Left ventricle myocardium inferior (tissue), 1 donor: ENCODE results near the gene PRSS8. TPM values are rescaled to one million over a fixed set of nuclear protein-coding genes. Genes with fewer than 3 reads are reported as not detected.

Experiments used
- DNase-seq: peaks from one replicate; pipeline ENCODE4 v3.0.0-alpha.2; 2020
- H3K27ac ChIP-seq: fragments of 200-600 bp; replicated peaks from 2 replicates; pipeline ENCODE4 v1.8.0; 2021
- H3K27me3 ChIP-seq: fragments of 200-600 bp; 2 replicates; pipeline ENCODE4 v1.8.0; 2021; ENCODE audit warnings: low read depth
- H3K36me3 ChIP-seq: fragments of 200-600 bp; 2 replicates; pipeline ENCODE4 v1.8.0; 2021
- H3K4me1 ChIP-seq: fragments of 200-600 bp; 2 replicates; pipeline ENCODE4 v1.8.0; 2021
- H3K4me3 ChIP-seq: fragments of 200-600 bp; 2 replicates; pipeline ENCODE4 v1.8.0; 2021; ENCODE audit warnings: mild to moderate bottlenecking, moderate library complexity
- H3K9me3 ChIP-seq: fragments of 200-600 bp; replicated peaks from 2 replicates; pipeline ENCODE4 v1.8.0; 2021
- intact Hi-C: fragments of 100-400 bp; cut with micrococcal nuclease; formaldehyde crosslinking; loops from one replicate; pipeline ENCODE4 v1.11.0; 2022
- total RNA-seq: library from RNA; stranded (reverse); fragmentation: NEBNext Ultra II Directional; extraction: Animal tissue kit (Norgen Biotek cat#: 25700); gene quantifications from one replicate; pipeline ENCODE4 v1.2.1, GENCODE V29; 2021
- TF ChIP-seq, protein P1 (sequence below): fragments of 200-600 bp; IDR thresholded peaks from 2 replicates; pipeline ENCODE4 v1.8.0; 2021; ENCODE audit warnings: antibody characterized with exemption, mild to moderate bottlenecking, borderline replicate concordance
- donor health status: DM: no; HTN: yes; CAD: no; lungs with severe emphysema.

PRSS8 gene
- total RNA-seq, 1 donor from 2014 or later = not detected

DNA sequence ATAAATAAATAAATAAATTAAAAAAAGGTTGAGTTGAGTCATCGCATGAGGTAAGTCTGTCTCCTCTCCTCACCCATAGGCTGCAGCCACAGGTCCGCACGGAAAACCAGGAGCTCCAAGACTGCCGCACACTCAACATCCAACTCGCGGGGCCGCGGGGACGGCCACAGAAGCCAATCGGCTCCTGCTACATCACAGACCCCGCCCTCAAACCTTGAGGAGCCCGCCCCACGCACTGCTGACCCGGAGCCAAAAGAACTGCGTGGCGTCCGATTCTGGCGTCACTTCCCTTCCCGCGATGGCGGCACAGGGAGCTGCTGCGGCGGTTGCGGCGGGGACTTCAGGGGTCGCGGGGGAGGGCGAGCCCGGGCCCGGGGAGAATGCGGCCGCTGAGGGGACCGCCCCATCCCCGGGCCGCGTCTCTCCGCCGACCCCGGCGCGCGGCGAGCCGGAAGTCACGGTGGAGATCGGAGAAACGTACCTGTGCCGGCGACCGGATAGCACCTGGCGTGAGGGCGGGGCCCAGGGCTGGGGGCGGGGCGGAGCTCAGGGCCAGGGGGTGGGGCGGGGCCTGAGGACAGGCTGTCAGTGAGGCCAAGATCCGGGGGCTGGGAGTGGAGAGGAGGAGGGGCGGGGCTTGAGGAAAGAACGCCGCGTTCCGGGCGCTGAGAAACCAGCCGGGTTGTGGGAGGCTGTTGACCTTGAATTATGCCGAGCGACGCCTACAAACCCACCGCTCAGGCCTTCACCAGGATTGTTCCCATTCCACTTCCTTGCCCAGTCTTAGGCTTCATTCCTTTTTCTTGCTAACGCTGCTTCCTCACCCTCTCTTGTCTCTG is 17.9 kb downstream of the PRSS8 start, which contains the start of gene KAT8:
TSS of gene KAT8 (plus strand) at position 281 of the 839 bp plus-strand sequence. CDS start at position 299, 18 bp downstream.
- TF ChIP-seq, protein P1, sequence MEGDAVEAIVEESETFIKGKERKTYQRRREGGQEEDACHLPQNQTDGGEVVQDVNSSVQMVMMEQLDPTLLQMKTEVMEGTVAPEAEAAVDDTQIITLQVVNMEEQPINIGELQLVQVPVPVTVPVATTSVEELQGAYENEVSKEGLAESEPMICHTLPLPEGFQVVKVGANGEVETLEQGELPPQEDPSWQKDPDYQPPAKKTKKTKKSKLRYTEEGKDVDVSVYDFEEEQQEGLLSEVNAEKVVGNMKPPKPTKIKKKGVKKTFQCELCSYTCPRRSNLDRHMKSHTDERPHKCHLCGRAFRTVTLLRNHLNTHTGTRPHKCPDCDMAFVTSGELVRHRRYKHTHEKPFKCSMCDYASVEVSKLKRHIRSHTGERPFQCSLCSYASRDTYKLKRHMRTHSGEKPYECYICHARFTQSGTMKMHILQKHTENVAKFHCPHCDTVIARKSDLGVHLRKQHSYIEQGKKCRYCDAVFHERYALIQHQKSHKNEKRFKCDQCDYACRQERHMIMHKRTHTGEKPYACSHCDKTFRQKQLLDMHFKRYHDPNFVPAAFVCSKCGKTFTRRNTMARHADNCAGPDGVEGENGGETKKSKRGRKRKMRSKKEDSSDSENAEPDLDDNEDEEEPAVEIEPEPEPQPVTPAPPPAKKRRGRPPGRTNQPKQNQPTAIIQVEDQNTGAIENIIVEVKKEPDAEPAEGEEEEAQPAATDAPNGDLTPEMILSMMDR = no peak
- peak; percentile 98 for DNase-seq
- intact Hi-C loops = no loop called here

DNA sequence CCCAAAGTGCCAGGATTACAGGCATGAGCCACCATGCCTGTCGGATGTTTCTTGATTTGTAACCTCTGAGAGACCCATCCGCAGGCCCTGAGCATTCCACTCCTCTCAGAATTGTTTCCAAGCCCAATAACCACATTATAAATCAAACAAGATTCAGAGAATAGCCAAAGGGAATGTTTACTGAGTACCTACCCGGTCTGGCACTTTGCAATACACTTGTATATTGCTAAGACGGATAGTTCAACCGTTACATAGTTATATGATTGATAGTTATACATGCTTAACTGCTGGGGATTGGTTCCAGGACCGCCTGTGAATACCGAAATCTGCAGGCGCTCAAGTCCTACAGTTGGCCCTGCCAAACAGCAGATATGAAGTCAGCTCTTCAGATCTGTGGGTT is 21.1 kb downstream of the PRSS8 start:
- Histone ChIP-seq H3K27me3 (no peaks in the 10 kb centered on the region), H3K4me1 (peaks cover 69% of the 10 kb centered on the region), H3K9me3 (no peaks in the 10 kb centered on the region), H3K27ac (peak overlapping the region; percentile 99), H3K36me3 (peaks cover 37% of the 10 kb centered on the region), H3K4me3 (no peak overlapping the region)
- DNase-seq = no peak
- intact Hi-C loops = no loop called here
- TF ChIP-seq, protein P1 = no peak

More for the DNA sequence above, 17.9 kb downstream of the PRSS8 start, which contains the start of gene KAT8:
- Histone ChIP-seq H3K9me3 (no peaks in the 10 kb centered on the region), H3K27me3 (no peaks in the 10 kb centered on the region), H3K27ac (peak within 1 kb of the TSS; percentile 99), H3K36me3 (peaks cover 36% of the 10 kb centered on the region), H3K4me3 (peak within 1 kb of the TSS; percentile 77), H3K4me1 (peaks cover 67% of the 10 kb centered on the region)

DNA sequence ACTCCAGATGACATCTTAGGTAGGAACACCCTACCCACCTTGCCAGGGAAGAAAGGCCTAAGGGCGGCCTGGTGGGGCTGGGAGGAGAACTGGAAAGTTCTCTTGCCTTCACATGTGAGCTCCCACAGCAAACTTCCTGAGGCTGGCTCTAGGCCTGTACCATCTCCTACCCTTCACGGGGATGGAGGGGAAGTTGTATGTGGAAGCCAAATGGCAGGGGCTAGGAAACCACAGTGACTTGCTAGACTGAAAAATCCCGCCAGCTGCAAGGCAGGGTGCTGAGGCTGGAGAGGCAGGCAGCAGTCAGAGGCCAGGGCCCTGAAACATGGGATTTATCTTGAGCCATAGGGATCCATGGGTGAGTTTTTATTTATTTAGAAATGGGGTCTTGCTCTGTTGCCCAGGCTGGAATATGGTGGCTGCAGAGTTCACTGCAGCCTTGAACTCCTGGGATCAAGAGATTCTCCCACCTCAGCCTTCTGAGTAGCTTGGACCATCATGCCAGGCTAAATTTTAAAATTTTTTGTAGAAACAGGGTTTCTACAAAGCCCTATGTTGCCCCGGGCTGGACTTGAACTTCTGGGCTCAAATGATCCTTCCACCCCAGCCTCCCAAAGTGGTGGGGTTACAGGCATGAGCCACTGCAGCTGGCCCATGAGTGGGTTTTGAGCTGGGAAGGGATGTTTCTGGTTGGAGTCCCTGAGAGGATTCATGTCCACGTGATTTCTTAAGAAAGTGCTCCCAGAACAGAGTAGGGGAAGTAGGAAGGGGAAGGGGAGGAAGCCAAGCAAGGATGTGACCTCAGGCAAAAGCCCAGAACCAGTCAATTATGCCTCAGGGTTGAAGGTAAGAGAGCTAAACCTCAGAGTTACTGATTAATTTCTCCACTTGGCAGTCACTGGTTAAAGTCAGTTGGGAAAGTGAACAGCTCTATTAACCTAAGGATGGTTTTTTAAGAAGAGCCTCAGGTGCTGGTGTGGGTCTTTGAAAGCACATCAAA is 22.1 kb downstream of the PRSS8 start:
- Histone ChIP-seq H3K9me3 (no peaks in the 10 kb centered on the region), H3K4me1 (peaks cover 69% of the 10 kb centered on the region), H3K36me3 (peaks cover 34% of the 10 kb centered on the region), H3K27me3 (no peaks in the 10 kb centered on the region), H3K27ac (peak overlapping the region; percentile 99), H3K4me3 (peak overlapping the region; percentile 33)
- TF ChIP-seq, protein P1 = no peak
- no peak for DNase-seq
- intact Hi-C loops = no loop called here

DNA sequence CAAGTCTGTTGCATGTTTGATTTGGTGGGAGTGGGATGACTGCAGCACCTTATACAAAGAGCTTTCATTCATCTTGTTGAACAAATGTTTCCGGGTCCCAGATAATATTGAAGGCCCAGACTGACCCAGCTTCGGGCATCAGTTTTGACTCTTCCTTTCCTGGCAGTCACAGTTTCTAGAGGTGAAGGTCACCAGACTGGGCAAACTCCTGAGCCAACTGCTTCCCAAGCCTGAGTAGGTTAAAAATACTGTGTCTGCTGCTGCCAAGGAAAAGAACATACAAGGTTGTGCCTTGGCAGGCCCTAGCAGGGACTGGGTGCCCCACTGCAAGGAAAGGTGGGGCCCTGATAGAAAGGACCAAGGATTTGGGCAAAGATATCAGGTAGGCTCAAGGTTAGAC is 22.8 kb downstream of the PRSS8 start:
- DNase-seq = no peak
- H3K9me3 ChIP-seq = no peaks in the 10 kb centered on the region
- H3K27ac ChIP-seq = peak overlapping the region; percentile 99
- intact Hi-C loops = no loop called here
- no peak overlapping the region for H3K4me3 ChIP-seq
- TF ChIP-seq, protein P1 = no peak
- peaks cover 68% of the 10 kb centered on the region for H3K4me1 ChIP-seq
- no peaks in the 10 kb centered on the region for H3K27me3 ChIP-seq
- H3K36me3 ChIP-seq = peaks cover 34% of the 10 kb centered on the region

DNA sequence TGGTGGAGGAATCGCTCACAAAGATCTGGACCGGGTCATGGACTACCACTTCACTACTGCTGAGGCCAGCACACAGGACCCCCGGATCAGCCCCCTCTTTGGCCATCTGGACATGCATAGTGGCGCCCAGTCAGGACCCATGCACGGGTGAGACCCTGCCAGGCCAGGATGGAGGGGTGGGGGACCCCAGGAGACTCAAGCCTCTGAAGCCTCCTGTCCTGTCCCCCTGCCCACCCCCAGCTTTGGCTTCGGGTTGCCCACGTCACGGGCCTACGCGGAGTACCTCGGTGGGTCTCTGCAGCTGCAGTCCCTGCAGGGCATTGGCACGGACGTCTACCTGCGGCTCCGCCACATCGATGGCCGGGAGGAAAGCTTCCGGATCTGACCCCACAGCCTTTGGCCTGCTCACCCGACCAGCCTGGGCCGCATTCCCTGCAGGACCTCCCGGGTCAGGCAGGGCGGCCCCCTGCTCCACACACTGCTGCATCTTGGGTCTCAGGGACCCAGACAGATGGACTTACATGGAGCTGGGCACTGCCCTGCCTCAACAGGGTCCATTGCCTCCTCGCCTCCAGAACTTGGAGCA is 23.6 kb downstream of the PRSS8 start:
- H3K27ac ChIP-seq = peak overlapping the region; percentile 99

More for the DNA sequence above, 23.6 kb downstream of the PRSS8 start:
- peaks cover 34% of the 10 kb centered on the region for H3K36me3 ChIP-seq
- H3K4me3 ChIP-seq = no peak overlapping the region
- intact Hi-C loops = no loop called here
- no peaks in the 10 kb centered on the region for H3K9me3 ChIP-seq
- no peak for DNase-seq
- peaks cover 65% of the 10 kb centered on the region for H3K4me1 ChIP-seq
- TF ChIP-seq, protein P1 = no peak
- H3K27me3 ChIP-seq = no peaks in the 10 kb centered on the region
